Smooth muscle cell (in vitro differentiated cells): Measurements from ENCODE around the gene C16orf86. TPM values are rescaled to one million over a fixed set of nuclear protein-coding genes. Genes with fewer than 3 reads are reported as not detected.

Experiments used
- DNase-seq: peaks from one replicate; lab custom pipeline; 2025; ENCODE audit not compliant: unreplicated experiment; lab: John Stamatoyannopoulos, UW
- H2AFZ ChIP-seq: fragments of 200-600 bp; sonication (generic); 2 replicates; pipeline ENCODE4 v1.6.0; 2016; ENCODE audit warnings: antibody characterized with exemption, low read depth, mild to moderate bottlenecking
- H3F3A ChIP-seq: fragments of 200-600 bp; sonication (generic); 2 replicates; pipeline ENCODE4 v1.6.0; 2017; ENCODE audit warnings: antibody characterized with exemption, low read depth
- H3K27ac ChIP-seq: fragments of 200-600 bp; sonication (generic); 2 replicates; pipeline ENCODE4 v1.5.1; 2016; ENCODE audit warnings: low read depth, mild to moderate bottlenecking
- H3K27me3 ChIP-seq: fragments of 200-600 bp; sonication (generic); 2 replicates; pipeline ENCODE4 v1.6.1; 2016; ENCODE audit warnings: low read depth, mild to moderate bottlenecking
- H3K36me3 ChIP-seq: fragments of 200-600 bp; sonication (generic); 2 replicates; pipeline ENCODE4 v1.5.1; 2016; ENCODE audit warnings: low read depth
- H3K4me1 ChIP-seq: fragments of 200-600 bp; sonication (generic); 2 replicates; pipeline ENCODE4 v1.5.1; 2016; ENCODE audit warnings: low read depth
- H3K4me2 ChIP-seq: fragments of 200-600 bp; sonication (generic); 2 replicates; pipeline ENCODE4 v1.6.0; 2016; ENCODE audit warnings: mild to moderate bottlenecking
- H3K4me3 ChIP-seq: fragments of 200-600 bp; sonication (generic); 2 replicates; pipeline ENCODE4 v1.5.1; 2016; ENCODE audit warnings: mild to moderate bottlenecking
- H3K79me2 ChIP-seq: fragments of 200-600 bp; sonication (generic); 2 replicates; pipeline ENCODE4 v1.6.0; 2016; ENCODE audit warnings: low read depth, mild to moderate bottlenecking
- H3K9ac ChIP-seq: fragments of 200-600 bp; sonication (generic); 2 replicates; pipeline ENCODE4 v1.6.0; 2016; ENCODE audit warnings: low read depth
- H3K9me3 ChIP-seq: fragments of 200-600 bp; sonication (generic); replicated peaks from 2 replicates; pipeline ENCODE4 v1.5.1; 2016; ENCODE audit warnings: low read depth
- H4K20me1 ChIP-seq: fragments of 200-600 bp; sonication (generic); 2 replicates; pipeline ENCODE4 v1.6.0; 2016; ENCODE audit warnings: low read depth
- WGBS: methylation state at CpG from one replicate; pipeline ENCODE4 v1.1.7; 2016; ENCODE audit warnings: low lambda C conversion rate; 5-methylcytosine and 5-hydroxymethylcytosine counted together
- polyA plus RNA-seq: library from polyadenylated mRNA; unstranded; fragments of >200 nt; fragmentation: Nextera tagmentation; extraction: Ambion mirVana; gene quantifications from 2 replicates; pipeline ENCODE4 v1.2.1, GENCODE V29; 2016
- total RNA-seq: library from RNA; depleted of rRNA; stranded (reverse); fragments of >200 nt; gene quantifications from 2 replicates; pipeline ENCODE4 v1.2.3, GENCODE V29; 2014
- TF ChIP-seq, protein P1 (sequence below): fragments of 200-600 bp; sonication (generic); IDR thresholded peaks from 2 replicates; pipeline ENCODE4 v1.5.1; 2017; ENCODE audit warnings: borderline replicate concordance, mild to moderate bottlenecking, antibody characterized with exemption; ENCODE audit not compliant: insufficient read depth, poor library complexity, severe bottlenecking

The C16orf86 gene
- total and polyA plus RNA-seq, 2 experiments from 2014 or later = 3.4 to 8.5 TPM

DNA sequence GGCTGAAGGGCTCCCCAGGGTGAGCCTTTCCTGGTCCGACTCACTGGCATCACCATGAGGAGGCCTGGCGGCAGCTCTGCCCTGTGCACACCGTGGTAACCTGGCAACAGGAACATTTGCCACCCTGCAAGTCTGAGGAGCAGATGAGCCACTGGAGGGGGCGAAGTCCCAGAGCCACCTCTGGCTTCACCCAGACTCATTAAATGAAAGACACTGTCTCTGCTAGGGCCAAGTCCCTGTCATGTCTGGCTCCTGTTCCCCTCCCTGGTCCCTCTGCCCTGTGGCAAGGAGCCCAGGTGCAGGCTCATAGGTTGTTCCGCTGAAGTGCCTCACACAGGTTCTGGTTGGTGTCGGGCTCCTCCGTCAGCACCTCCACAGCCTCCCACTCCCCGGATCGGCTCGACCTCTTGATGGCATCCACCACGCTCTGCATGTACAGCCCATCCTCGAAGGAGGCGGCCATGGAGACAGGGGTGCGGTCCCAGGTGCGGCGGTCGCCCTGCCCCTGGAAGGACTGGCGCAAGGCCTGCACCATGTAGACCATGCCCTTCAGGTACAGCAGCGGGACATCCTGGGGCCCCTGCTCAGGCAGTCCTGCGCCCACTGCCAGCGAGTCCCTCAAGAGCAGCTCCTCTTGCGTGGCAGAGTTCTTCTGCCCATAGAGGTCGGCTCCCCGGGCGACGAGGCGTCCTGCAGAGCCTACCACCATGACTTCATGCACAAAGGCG is 8.4 kb downstream of the C16orf86 start:
- DNase-seq = no peak
- WGBS = 96% methylated on average over 28 of the region's 28 CpGs
- Histone ChIP-seq H3K9ac (no peak overlapping the region), H3K4me3 (no peak overlapping the region), H4K20me1 (no peaks in the 10 kb centered on the region), H3K9me3 (no peaks in the 10 kb centered on the region), H3F3A (no peaks in the 10 kb centered on the region), H3K27ac (no peak overlapping the region), H3K36me3 (no peaks in the 10 kb centered on the region), H3K4me2 (no peak overlapping the region), H2AFZ (no peak overlapping the region), H3K27me3 (no peaks in the 10 kb centered on the region), H3K79me2 (no peaks in the 10 kb centered on the region), H3K4me1 (no peaks in the 10 kb centered on the region)
- TF ChIP-seq, protein P1, sequence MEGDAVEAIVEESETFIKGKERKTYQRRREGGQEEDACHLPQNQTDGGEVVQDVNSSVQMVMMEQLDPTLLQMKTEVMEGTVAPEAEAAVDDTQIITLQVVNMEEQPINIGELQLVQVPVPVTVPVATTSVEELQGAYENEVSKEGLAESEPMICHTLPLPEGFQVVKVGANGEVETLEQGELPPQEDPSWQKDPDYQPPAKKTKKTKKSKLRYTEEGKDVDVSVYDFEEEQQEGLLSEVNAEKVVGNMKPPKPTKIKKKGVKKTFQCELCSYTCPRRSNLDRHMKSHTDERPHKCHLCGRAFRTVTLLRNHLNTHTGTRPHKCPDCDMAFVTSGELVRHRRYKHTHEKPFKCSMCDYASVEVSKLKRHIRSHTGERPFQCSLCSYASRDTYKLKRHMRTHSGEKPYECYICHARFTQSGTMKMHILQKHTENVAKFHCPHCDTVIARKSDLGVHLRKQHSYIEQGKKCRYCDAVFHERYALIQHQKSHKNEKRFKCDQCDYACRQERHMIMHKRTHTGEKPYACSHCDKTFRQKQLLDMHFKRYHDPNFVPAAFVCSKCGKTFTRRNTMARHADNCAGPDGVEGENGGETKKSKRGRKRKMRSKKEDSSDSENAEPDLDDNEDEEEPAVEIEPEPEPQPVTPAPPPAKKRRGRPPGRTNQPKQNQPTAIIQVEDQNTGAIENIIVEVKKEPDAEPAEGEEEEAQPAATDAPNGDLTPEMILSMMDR = no peak

DNA sequence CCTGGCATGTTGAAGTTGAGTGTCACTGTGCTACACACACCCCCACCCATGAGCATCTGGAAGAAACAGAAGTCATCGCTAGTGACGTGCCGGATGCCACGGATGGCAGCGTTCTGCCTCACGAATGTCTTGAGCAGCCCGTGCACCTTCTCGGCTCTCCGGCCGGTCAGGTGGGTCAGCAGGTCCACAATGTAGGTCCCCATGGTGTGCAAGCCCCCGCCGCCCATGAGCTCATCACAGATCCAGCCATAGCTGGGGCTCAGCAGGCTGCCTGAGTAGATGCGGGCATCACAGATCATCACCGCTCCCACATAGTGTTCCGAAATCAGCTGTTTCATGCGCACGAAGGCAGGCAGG is 8.9 kb downstream of the C16orf86 start:
- H2AFZ ChIP-seq = no peak overlapping the region
- H3K36me3 ChIP-seq = no peaks in the 10 kb centered on the region
- no peaks in the 10 kb centered on the region for H3K79me2 ChIP-seq
- H3K9me3 ChIP-seq = no peaks in the 10 kb centered on the region
- TF ChIP-seq, protein P1 = no peak
- H3K27me3 ChIP-seq = no peaks in the 10 kb centered on the region
- no peaks in the 10 kb centered on the region for H3K4me1 ChIP-seq
- no peak overlapping the region for H3K27ac ChIP-seq
- H4K20me1 ChIP-seq = no peaks in the 10 kb centered on the region
- H3K4me3 ChIP-seq = no peak overlapping the region
- no peak overlapping the region for H3K4me2 ChIP-seq
- WGBS = 98% methylated on average over 17 of the region's 17 CpGs
- H3K9ac ChIP-seq = no peak overlapping the region
- H3F3A ChIP-seq = no peaks in the 10 kb centered on the region
- no peak for DNase-seq

DNA sequence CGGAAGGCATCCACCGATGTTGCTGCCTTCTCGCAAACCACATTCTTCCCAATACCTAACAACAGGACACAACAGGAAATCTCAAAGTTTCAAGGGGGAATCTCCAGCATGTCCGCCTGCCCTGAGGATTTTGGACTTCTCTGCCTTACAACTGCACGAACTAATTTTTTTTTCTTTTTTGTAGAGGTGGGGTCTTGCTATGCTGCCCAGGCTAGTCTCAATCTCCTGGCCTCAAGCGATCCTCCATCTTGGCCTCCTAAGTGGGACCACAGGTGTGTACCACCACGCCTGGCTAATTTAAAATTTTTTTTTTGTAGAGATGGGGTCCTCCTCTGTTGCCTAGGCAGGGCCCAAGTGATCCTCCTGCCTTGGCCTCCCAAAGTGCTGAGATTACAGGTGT is 9.4 kb downstream of the C16orf86 start:
- Histone ChIP-seq H3K9ac (no peak overlapping the region), H3K9me3 (no peaks in the 10 kb centered on the region), H3K79me2 (no peaks in the 10 kb centered on the region), H3K27ac (peak overlapping the region; percentile 63), H3K36me3 (no peaks in the 10 kb centered on the region), H2AFZ (no peak overlapping the region), H3K4me1 (no peaks in the 10 kb centered on the region), H3K27me3 (no peaks in the 10 kb centered on the region), H3F3A (no peaks in the 10 kb centered on the region), H3K4me3 (no peak overlapping the region), H3K4me2 (no peak overlapping the region), H4K20me1 (no peaks in the 10 kb centered on the region)
- WGBS = 96% methylated on average over 7 of the region's 7 CpGs
- TF ChIP-seq, protein P1 = no peak
- no peak for DNase-seq

DNA sequence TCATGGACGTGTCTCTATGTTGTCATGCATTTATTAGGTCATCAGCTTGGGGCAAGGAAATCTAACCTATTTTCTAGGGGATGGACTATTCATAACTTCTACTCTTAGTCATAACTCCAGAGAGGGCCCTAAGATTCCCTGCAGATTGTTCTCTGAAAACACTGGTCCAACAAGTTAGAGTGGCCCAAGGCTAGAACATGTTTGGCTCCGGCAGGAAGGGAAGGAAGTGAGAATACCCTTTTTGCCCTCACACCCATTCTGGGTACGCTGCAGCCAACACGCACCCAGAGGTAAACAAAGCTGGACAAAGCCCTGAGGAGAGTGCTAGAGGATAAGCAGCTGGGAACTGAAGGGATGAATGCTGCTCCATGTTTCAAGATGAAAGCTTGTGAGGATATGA is 9.9 kb downstream of the C16orf86 start:
- Histone ChIP-seq H3K27me3 (no peaks in the 10 kb centered on the region), H3K79me2 (no peaks in the 10 kb centered on the region), H3K27ac (peak overlapping the region; percentile 63), H3K4me2 (no peak overlapping the region), H4K20me1 (no peaks in the 10 kb centered on the region), H3K9ac (no peak overlapping the region), H3F3A (no peaks in the 10 kb centered on the region), H3K36me3 (no peaks in the 10 kb centered on the region), H3K9me3 (no peaks in the 10 kb centered on the region), H3K4me3 (no peak overlapping the region), H3K4me1 (no peaks in the 10 kb centered on the region), H2AFZ (no peak overlapping the region)
- 67% methylated on average over 4 of the region's 4 CpGs for WGBS
- TF ChIP-seq, protein P1 = no peak
- DNase-seq = no peak
